Endothelial cell of umbilical vein (primary cell): Measurements from ENCODE around the gene TEX55. TPM values are rescaled to one million over a fixed set of nuclear protein-coding genes. Genes with fewer than 3 reads are reported as not detected.

Experiments
- BruUV-seq: library from RNA; stranded (reverse); fragments of 400-500 nt; replicated peaks from 2 replicates; lab custom pipeline; 2021; lab: Mats Ljungman, UMichigan
- CTCF ChIA-PET: fragments of 300-600, 350-600 bp; sonication (Branson Sonifier 250); formaldehyde crosslinking; loops from one replicate; lab custom pipeline; 2021; ENCODE audit warnings: antibody characterized with exemption, inconsistent platforms; lab: Charles Lee
- POLR2A ChIA-PET: fragments of 300-600, 350-600 bp; sonication (Branson Sonifier 250); formaldehyde crosslinking; loops from one replicate; lab custom pipeline; 2021; ENCODE audit warnings: antibody characterized with exemption, inconsistent platforms; lab: Charles Lee
- DNase-seq: peaks from one replicate; pipeline ENCODE4 v3.0.0-alpha.2; 2011; ENCODE audit warnings: low read depth, low spot score
- FAIRE-seq: peaks from 2 replicates; lab custom pipeline; 2011; peaks lifted over from hg19 to GRCh38; lab: Jason Lieb, UNC
- H2AFZ ChIP-seq: 2 replicates; pipeline ENCODE4 v1.6.0; 2012; ENCODE audit warnings: low read depth, low read length, control low read depth, inconsistent platforms
- H3K27ac ChIP-seq: 2 replicates; pipeline ENCODE4 v1.5.1; 2011; ENCODE audit warnings: low read depth, mild to moderate bottlenecking, control low read depth, low read length, moderate library complexity; ENCODE audit not compliant: insufficient read depth
- H3K27me3 ChIP-seq, 2 experiments: 2 replicates each; pipeline versions ENCODE4 v1.6.0 to v1.6.1; 2011; ENCODE audit warnings: low read length in 2 of 2, mixed read lengths in 1 of 2; ENCODE audit not compliant: control insufficient read depth in 2 of 2, insufficient read depth in 2 of 2
- H3K36me3 ChIP-seq, 2 experiments: 2 replicates in 1 of 2; 3 replicates in 1 of 2; pipeline ENCODE4 v1.5.1; 2011; ENCODE audit warnings: low read length in 2 of 2, mild to moderate bottlenecking in 1 of 2, moderate library complexity in 1 of 2; ENCODE audit not compliant: control insufficient read depth in 2 of 2, insufficient read depth in 2 of 2; ENCODE audit errors: extremely low read depth in 1 of 2
- H3K4me1 ChIP-seq: 3 replicates; pipeline ENCODE4 v1.5.1; 2011; ENCODE audit warnings: mild to moderate bottlenecking, low read length; ENCODE audit not compliant: control insufficient read depth, insufficient read depth; ENCODE audit errors: extremely low read depth
- H3K4me2 ChIP-seq: 2 replicates; pipeline ENCODE4 v1.6.1; 2011; ENCODE audit warnings: low read length, control low read depth, mixed read lengths; ENCODE audit not compliant: insufficient read depth
- H3K4me3 ChIP-seq, 3 experiments: fragments of 200-600 bp in 1 of 3; sonication (generic), shearing (Covaris generic) in 1 of 3; replicated peaks in 1 of 3; 2 replicates each; pipeline ENCODE4 v1.5.1; 2011 to 2016; ENCODE audit warnings: control low read depth in 3 of 3, low read length in 3 of 3, mild to moderate bottlenecking in 2 of 3, inconsistent platforms in 1 of 3, low read depth in 1 of 3, moderate library complexity in 1 of 3; ENCODE audit not compliant: insufficient read depth in 1 of 3
- H3K79me2 ChIP-seq: 2 replicates; pipeline ENCODE4 v1.6.0; 2012; ENCODE audit warnings: low read length, inconsistent platforms; ENCODE audit not compliant: control insufficient read depth, insufficient read depth
- H3K9ac ChIP-seq: replicated peaks from 2 replicates; pipeline ENCODE3; 2011; ENCODE audit warnings: low read length, control low read depth; ENCODE audit not compliant: insufficient read depth; ENCODE audit errors: extremely low read depth
- H3K9me1 ChIP-seq: replicated peaks from 3 replicates; pipeline ENCODE4 v1.6.0; 2011; ENCODE audit warnings: mild to moderate bottlenecking, low read length; ENCODE audit not compliant: control insufficient read depth, insufficient read depth; ENCODE audit errors: extremely low read depth
- H3K9me3 ChIP-seq: replicated peaks from 2 replicates; pipeline ENCODE4 v1.5.1; 2012; ENCODE audit warnings: low read length, inconsistent platforms; ENCODE audit not compliant: control insufficient read depth, insufficient read depth
- H4K20me1 ChIP-seq: replicated peaks from 2 replicates; pipeline ENCODE3; 2011; ENCODE audit warnings: mild to moderate bottlenecking, low read length; ENCODE audit not compliant: control insufficient read depth, insufficient read depth; ENCODE audit errors: extremely low read depth
- CTCF ChIP-seq, 2 donors: IDR thresholded peaks; 1 replicate in 1 of 2; 2 replicates in 1 of 2; pipeline ENCODE4 v1.5.1; 2011; ENCODE audit warnings: low read length in 2 of 2, mild to moderate bottlenecking in 2 of 2, moderate library complexity in 2 of 2, control low read depth in 1 of 2, inconsistent platforms in 1 of 2, low read depth in 1 of 2; ENCODE audit not compliant: insufficient read depth in 1 of 2; ENCODE audit errors: extremely low read depth in 1 of 2
- EZH2 ChIP-seq: IDR thresholded peaks from 2 replicates; pipeline ENCODE4 v1.6.1; 2012; ENCODE audit warnings: borderline replicate concordance, low read depth, mild to moderate bottlenecking, moderate library complexity, low read length, inconsistent platforms; ENCODE audit not compliant: severe bottlenecking
- FOS ChIP-seq: IDR thresholded peaks from 2 replicates; pipeline ENCODE4 v1.6.1; 2011; ENCODE audit warnings: mild to moderate bottlenecking, low read length, moderate library complexity, borderline replicate concordance; ENCODE audit not compliant: insufficient read depth
- GATA2 ChIP-seq: IDR thresholded peaks from 2 replicates; pipeline ENCODE4 v1.7.0; 2011; ENCODE audit warnings: low read depth, mild to moderate bottlenecking, moderate library complexity, mixed read lengths, low read length; ENCODE audit not compliant: insufficient read length, insufficient read depth
- JUN ChIP-seq: IDR thresholded peaks from 2 replicates; pipeline ENCODE4 v1.6.1; 2011; ENCODE audit warnings: borderline replicate concordance, low read depth; ENCODE audit not compliant: insufficient read length, insufficient read depth
- MAX ChIP-seq: IDR thresholded peaks from 2 replicates; pipeline ENCODE4 v1.6.1; 2011; ENCODE audit not compliant: insufficient read depth, insufficient read length
- MYC ChIP-seq: IDR thresholded peaks from one replicate; pipeline ENCODE4 v1.6.1; 2011; ENCODE audit warnings: mild to moderate bottlenecking, low read depth, low read length
- POLR2A ChIP-seq: IDR thresholded peaks from 2 replicates; pipeline ENCODE4 v1.6.1; 2012; ENCODE audit warnings: low read depth, mild to moderate bottlenecking, control low read depth, low read length
- POLR2AphosphoS5 ChIP-seq: IDR thresholded peaks from 2 replicates; pipeline ENCODE4 v1.6.1; 2012; ENCODE audit warnings: low read depth, mild to moderate bottlenecking, control low read depth, low read length, moderate library complexity; ENCODE audit not compliant: insufficient read depth
- dilution Hi-C: fragments of 300-500 bp; cut with MboI; formaldehyde crosslinking; loops from one replicate; pipeline ENCODE4 v1.15.0; 2019; ENCODE audit warnings: low sequenced_read_pairs; ENCODE audit not compliant: extremely low pct_ligation_motif_present
- intact Hi-C: fragments of 100-400 bp; cut with micrococcal nuclease; formaldehyde crosslinking; loops from one replicate; pipeline ENCODE4 v1.10.0; 2022
- polyA plus RNA-seq, 4 experiments: library from polyadenylated mRNA; depleted of rRNA in 3 of 4; stranded (reverse) in 3 of 4; unstranded in 1 of 4; fragments of >200 nt; gene quantifications; 2 replicates each; pipeline versions ENCODE4 v1.2.1 to v1.2.3, GENCODE V29; 2011 to 2012; ENCODE audit warnings: missing spikeins in 1 of 4
- total RNA-seq: library from RNA; stranded (reverse); gene quantifications from 2 replicates; pipeline ENCODE4 v1.2.3, GENCODE V29; 2021

Gene TEX55
- total and polyA plus RNA-seq, 2 donors (not counting 3 experiments of a cell fraction or from before 2014, with no cell fraction given) = not detected

- Histone ChIP-seq H3K79me2 (no peaks in the 10 kb centered on the region), H3K4me1 (no peaks in the 10 kb centered on the region), H3K4me2 (no peak overlapping the region), H3K9ac (no peak overlapping the region), H3K9me1 (no peaks in the 10 kb centered on the region), H3K27me3 (no peaks in the 10 kb centered on the region), H3K36me3 (no peaks in the 10 kb centered on the region), H3K4me3 (no peak overlapping the region), H3K9me3 (no peaks in the 10 kb centered on the region), H2AFZ (no peak overlapping the region), H4K20me1 (no peaks in the 10 kb centered on the region), H3K27ac (no peak overlapping the region)
- CTCF ChIA-PET = interaction anchor here (1.7 to 4.5 kb wide), 2 partner anchors 96 to 536 kb away, joined by 5 to 33 read pairs; partner anchors contain the start of gene B4GALT4
- POLR2A ChIA-PET = no interaction called here
- FAIRE-seq (no peak), DNase-seq (no peak)
- TF ChIP-seq POLR2AphosphoS5 (no peak), POLR2A (no peak), MYC (no peak), GATA2 (no peak), FOS (no peak), EZH2 (no peak), JUN (no peak), CTCF (IDR thresholded peaks at IDR 0.05; ENCODE audit: extremely low read depth in 1 of 2, insufficient read depth in 1 of 2, low read depth in 1 of 2, low read length in 2 of 2) (no peak), MAX (no peak)
- BruUV-seq = no TSS peak
- intact Hi-C loops = loop anchor here (1.0 kb wide), 1 partner anchor 96 kb away; no protein-coding TSS in a partner anchor
- dilution Hi-C loops = no loop called here
Measured at GRCh38 chr3:119145128-119145499, 851 bp upstream of the TEX55 start.
